Measurements from ENCODE around the gene RPS6KC1. TPM values are rescaled to one million over a fixed set of nuclear protein-coding genes. Genes with fewer than 3 reads are reported as not detected.
"Not testable (repeated sequence)": the region's sequence is repeated elsewhere in the genome, so short reads cannot be mapped to it uniquely, and the experiment has no call there.

RPS6KC1 gene
- total and polyA plus RNA-seq, 4 donors, result 2.9 to 41.6 (median 11.1) TPM

DNA sequence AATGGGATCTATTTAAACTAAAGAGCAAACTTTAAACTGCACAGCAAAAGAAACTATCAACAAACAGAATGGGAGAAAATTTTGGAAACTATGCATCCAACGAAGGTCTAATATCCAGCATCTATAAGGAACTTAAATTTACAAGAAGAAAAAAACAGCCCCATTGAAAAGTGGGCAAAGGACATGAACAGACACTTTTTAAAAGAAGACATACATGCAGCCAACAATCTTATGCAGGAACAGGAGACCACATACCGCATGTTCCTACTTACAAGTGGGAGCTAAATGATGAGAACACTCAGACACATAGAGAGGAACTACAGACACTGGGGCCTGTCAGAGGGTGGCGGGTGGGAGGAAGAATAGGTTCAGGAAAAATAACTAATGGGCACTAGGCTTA lies 149.6 kb downstream of the RPS6KC1 start:
- peaks cover 0 to 14% (median 6%) of the 10 kb centered on the region in 4 donors for H3K36me3 ChIP-seq (ENCODE audit: control insufficient read depth in 4 of 4, insufficient read depth in 4 of 4, low read length in 4 of 4)

DNA sequence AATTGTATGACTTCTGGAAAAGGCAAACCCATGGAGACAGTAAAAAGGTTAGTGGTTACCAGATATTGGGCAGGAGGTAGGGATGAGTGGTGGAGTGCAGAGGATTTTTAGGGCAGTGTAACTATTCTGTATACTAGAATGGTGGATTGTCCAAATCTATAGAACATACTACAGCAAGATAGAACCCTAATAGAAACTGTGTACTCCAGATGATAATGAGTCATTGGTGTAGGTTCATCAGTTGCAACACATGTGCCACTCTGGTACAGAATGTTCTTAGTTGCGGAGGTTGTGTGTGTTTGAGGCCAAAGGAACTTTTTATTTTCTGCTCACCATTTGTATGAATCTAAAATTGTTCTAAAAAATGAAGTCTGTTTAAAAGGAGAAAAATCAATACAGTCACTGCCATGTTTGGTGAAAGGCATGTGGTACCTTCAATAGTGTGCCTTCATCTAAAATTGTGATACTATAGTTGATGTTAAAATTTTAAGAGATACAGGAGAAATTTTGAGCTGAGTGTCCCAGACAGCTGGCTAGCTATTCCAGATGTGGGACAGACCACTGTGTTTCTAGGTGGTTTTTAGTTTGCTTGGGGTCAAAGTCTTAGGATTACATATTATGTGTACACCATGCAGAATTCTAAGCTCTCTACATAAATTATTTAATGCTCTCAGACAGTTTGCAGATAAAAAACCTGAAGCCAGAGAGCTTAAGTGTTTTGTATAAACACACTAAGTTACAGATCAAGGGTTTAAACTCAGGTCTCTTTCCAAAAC lies 150.5 kb downstream of the RPS6KC1 start:
- peaks cover 0 to 4% (median 0%) of the 10 kb centered on the region in 5 donors for H3K4me1 ChIP-seq (ENCODE audit: control insufficient read depth in 5 of 5, insufficient read depth in 5 of 5, low read length in 5 of 5)
- H3K27me3 ChIP-seq (ENCODE audit: control insufficient read depth in 3 of 3, insufficient read depth in 3 of 3, low read length in 2 of 3), result no peaks in the 10 kb centered on the region
- 75 to 97% methylated on average over 1 of the region's 1 CpG for WGBS, 2 donors
- no peak overlapping the region for H3K27ac ChIP-seq (ENCODE audit: low read depth in 1 of 2, low read length in 1 of 2)
- H3K9me3 ChIP-seq (ENCODE audit: control insufficient read depth in 4 of 4, insufficient read depth in 3 of 4, low read length in 3 of 4), result peaks cover 0 to 8% (median 2%) of the 10 kb centered on the region in 4 donors
- no peak for ATAC-seq (ENCODE audit: insufficient read depth, low FRiP score)
- H3K4me3 ChIP-seq, result no peak overlapping the region
- H3K36me3 ChIP-seq (ENCODE audit: control insufficient read depth in 4 of 4, insufficient read depth in 4 of 4, low read length in 4 of 4), result peaks cover 0 to 14% (median 6%) of the 10 kb centered on the region in 4 donors
- H3K9ac ChIP-seq (ENCODE audit: insufficient read depth in 1 of 2, low read length in 2 of 2), result no peak overlapping the region
- TF ChIP-seq CTCF (IDR thresholded peaks at IDR 0.05; ENCODE audit: control extremely low read depth, extremely low read depth), result no peak
- no peak for DNase-seq

More for the DNA sequence above, 149.6 kb downstream of the RPS6KC1 start:
- Histone ChIP-seq H3K27me3 (ENCODE audit: control insufficient read depth in 3 of 3, insufficient read depth in 3 of 3, low read length in 2 of 3) (no peaks in the 10 kb centered on the region), H3K4me1 (ENCODE audit: control insufficient read depth in 5 of 5, insufficient read depth in 5 of 5, low read length in 5 of 5) (peaks cover 0 to 4% (median 0%) of the 10 kb centered on the region in 5 donors), H3K9ac (ENCODE audit: insufficient read depth in 1 of 2, low read length in 2 of 2) (no peak overlapping the region), H3K4me3 (no peak overlapping the region), H3K27ac (ENCODE audit: low read depth in 1 of 2, low read length in 1 of 2) (no peak overlapping the region), H3K9me3 (ENCODE audit: control insufficient read depth in 4 of 4, insufficient read depth in 3 of 4, low read length in 3 of 4) (peaks cover 0 to 8% (median 2%) of the 10 kb centered on the region in 4 donors)
- no peak for DNase-seq
- TF ChIP-seq CTCF (IDR thresholded peaks at IDR 0.05; ENCODE audit: control extremely low read depth, extremely low read depth), result no peak
- 96 to 99% methylated on average over 3 of the region's 3 CpGs for WGBS, 2 donors
- no peak for ATAC-seq (ENCODE audit: insufficient read depth, low FRiP score)

DNA sequence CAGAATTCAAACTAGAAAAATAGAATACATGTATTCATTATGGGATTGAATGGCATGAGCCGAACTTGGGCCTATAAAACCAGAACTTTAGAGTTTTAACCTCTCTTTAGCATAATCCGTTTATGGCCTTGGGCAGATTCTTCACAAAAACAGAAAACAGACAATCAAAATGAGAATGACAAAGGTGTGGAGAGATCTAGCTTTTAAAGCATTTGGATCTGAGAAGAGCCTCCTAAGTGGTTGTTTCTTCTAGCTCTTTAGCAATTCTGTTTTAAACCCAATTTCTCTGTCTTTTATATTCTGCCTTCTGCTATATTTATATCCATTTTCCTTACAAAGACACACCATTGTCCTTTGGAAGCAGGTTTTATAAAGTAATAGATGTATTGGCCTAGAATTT lies 160.2 kb downstream of the RPS6KC1 start:
- H3K9me3 ChIP-seq (ENCODE audit: control insufficient read depth in 4 of 4, insufficient read depth in 3 of 4, low read length in 3 of 4), result peaks cover 0 to 3% (median 2%) of the 10 kb centered on the region in 4 donors
- H3K4me3 ChIP-seq, result no peak overlapping the region
- H3K27me3 ChIP-seq (ENCODE audit: control insufficient read depth in 3 of 3, insufficient read depth in 3 of 3, low read length in 2 of 3), result no peaks in the 10 kb centered on the region
- 97% methylated on average over 2 of the region's 2 CpGs for WGBS, 2 donors
- DNase-seq, result no peak
- peaks cover 0 to 2% (median 0%) of the 10 kb centered on the region in 5 donors for H3K4me1 ChIP-seq (ENCODE audit: control insufficient read depth in 5 of 5, insufficient read depth in 5 of 5, low read length in 5 of 5)
- TF ChIP-seq CTCF (IDR thresholded peaks at IDR 0.05; ENCODE audit: control extremely low read depth, extremely low read depth), result no peak
- H3K27ac ChIP-seq (ENCODE audit: low read depth in 1 of 2, low read length in 1 of 2), result no peak overlapping the region
- ATAC-seq (ENCODE audit: insufficient read depth, low FRiP score), result no peak
- H3K36me3 ChIP-seq (ENCODE audit: control insufficient read depth in 4 of 4, insufficient read depth in 4 of 4, low read length in 4 of 4), result peaks cover 3 to 13% (median 8%) of the 10 kb centered on the region in 4 donors
- no peak overlapping the region for H3K9ac ChIP-seq (ENCODE audit: insufficient read depth in 1 of 2, low read length in 2 of 2)

DNA sequence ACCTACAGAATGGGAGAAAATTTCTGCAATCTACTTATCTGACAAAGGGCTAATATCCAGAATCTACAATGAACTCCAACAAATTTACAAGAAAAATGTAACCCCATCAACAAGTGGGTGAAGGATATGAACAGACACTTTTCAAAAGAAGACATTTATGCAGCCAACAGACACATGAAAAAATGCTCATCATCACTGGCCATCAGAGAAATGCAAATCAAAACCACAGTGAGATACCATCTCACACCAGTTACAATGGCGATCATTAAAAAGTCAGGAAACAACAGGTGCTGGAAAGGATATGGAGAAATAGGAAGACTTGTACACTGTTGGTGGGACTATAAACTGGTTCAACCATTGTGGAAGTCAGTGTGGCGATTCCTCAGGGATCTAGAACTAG lies 168.0 kb downstream of the RPS6KC1 start:
- WGBS, 2 donors, result 93 to 94% methylated on average over 2 of the region's 2 CpGs
- not testable (repeated sequence) for DNase-seq; H3K4me1 ChIP-seq (ENCODE audit: control insufficient read depth in 5 of 5, insufficient read depth in 5 of 5, low read length in 5 of 5); H3K27me3 ChIP-seq (ENCODE audit: control insufficient read depth in 3 of 3, insufficient read depth in 3 of 3, low read length in 2 of 3); H3K27ac ChIP-seq (ENCODE audit: low read depth in 1 of 2, low read length in 1 of 2); ATAC-seq (ENCODE audit: insufficient read depth, low FRiP score); H3K36me3 ChIP-seq (ENCODE audit: control insufficient read depth in 4 of 4, insufficient read depth in 4 of 4, low read length in 4 of 4); H3K9ac ChIP-seq (ENCODE audit: insufficient read depth in 1 of 2, low read length in 2 of 2); H3K4me3 ChIP-seq; H3K9me3 ChIP-seq (ENCODE audit: control insufficient read depth in 4 of 4, insufficient read depth in 3 of 4, low read length in 3 of 4)
